Stimulated activated CD8-positive, alpha-beta memory T cell treated with anti-CD3 and anti-CD28 coated beads, Interleukin-7, amount 100 ng/mL, for 4 hours (primary cell): ENCODE measurements around the gene AHI1.

Source experiments
- DNase-seq, 2 donors: peaks; one replicate each; pipeline ENCODE4 v3.0.0-alpha.2; 2020; ENCODE audit warnings: low read depth in 2 of 2

Gene AHI1

DNA sequence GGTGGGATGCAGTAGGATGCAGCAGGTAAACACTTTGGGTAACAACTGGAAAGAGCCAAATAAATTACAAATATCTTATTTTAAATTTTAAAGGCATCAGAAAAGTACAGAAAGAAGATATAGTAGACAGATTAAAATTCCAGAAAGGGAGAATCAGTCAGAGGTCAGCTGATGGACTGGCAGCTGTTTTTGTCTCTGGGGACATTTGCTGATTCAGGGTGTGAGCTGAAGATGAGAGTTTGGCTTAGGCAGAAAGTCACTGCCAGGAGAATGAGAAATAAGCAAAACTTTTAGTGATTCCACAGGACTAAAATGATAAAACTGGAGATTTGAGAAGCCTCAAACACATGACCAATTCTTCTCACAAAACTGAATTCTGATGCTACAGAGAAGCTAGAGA is 39.5 kb downstream of the AHI1 start:
- DNase-seq: no peak

DNA sequence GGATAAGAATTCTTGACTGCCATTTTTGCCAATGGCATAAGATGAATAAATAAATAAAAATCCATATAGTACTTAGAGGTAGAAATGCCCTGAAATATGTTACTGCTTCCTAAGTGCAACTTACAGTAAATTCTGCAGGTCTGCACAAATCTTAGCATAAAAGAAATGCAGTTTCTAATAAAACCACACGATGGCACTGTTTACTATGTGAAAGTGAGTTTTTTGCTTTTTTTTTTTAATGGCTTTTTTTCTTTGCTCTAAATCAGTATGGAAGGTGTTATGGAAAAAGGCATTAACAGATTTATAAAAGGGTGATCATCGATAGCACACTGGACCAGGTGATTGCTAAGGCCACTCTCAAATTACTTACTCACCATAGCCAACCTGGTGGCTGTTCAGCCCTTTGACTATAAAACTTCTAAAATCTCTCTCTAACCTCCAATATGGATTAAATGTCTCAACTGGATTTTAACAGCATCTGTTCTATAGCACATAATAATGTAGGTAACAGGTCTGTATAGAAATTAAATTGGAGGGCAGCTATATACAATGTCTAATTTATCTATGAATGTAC is 45.8 kb downstream of the AHI1 start:
- DNase-seq: no peak

DNA sequence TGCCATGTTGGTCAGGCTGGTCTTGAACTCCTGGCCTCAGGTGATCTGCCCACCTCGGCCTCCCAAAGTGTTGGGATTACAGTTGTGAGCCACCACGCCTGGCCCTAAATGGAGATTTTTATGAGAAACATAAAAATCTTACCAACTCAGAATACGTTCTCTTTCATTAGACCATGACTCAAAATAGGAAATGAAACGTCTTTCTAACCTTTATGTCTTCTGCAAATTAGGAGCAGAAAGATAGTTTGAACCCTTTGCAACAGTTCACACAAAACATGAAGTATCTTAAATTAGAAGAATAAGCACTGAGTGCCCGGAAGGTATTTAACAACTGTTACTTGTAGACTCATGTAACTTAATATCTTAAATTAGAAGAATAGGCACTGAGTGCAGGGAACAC is 48.3 kb downstream of the AHI1 start:
- DNase-seq: no peak

DNA sequence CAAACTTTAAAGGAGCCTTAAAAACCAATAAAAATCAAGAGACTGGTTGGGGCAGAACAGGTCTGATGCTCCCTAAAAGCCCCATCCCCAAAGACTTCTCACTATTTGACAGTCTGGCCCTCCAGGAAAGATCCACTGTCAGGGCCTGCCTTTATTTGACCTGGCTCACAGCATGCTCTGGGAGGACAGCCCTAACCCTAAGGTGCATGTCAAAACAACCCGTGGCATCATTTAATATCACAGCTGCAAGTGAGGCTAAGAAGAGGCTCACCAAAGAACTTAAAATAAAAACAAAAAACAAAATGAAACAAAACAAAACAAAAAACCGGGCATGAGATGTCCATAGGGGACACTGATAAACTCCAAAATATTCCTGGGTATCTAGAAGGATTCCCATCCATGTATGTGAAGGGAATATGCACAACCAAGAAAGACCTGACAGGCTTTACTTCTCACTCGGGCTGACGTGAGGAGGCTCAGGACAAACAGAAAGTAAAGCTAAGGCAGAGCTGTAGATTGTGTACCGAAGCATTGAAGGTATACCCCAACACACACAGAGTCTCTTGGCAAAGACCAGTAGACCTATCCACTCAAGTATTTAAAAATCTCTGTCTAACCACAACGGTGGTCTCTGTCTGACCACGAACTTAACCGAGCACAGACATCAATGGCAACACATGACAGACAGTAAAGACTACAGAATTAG is 57.3 kb downstream of the AHI1 start:
- no peak for DNase-seq

DNA sequence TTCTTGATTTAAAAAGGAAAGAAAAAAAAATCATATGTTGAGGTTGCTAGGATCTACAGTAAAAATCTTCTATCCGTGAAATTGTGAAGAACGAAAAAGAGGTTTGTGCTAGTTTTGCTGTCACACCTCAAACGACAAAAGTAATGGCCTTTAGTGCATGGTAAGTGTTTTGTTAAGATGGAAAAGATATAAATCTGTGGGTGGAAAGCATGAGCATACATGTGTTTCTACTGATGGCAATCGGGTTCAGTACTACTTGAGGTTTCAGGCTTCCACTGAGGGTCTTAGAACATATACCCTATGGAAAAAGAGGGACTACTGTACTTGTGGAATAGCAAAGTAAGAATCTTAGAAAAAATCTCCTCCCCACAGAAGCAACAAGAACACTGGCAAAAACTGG is 58.0 kb downstream of the AHI1 start:
- DNase-seq: no peak

DNA sequence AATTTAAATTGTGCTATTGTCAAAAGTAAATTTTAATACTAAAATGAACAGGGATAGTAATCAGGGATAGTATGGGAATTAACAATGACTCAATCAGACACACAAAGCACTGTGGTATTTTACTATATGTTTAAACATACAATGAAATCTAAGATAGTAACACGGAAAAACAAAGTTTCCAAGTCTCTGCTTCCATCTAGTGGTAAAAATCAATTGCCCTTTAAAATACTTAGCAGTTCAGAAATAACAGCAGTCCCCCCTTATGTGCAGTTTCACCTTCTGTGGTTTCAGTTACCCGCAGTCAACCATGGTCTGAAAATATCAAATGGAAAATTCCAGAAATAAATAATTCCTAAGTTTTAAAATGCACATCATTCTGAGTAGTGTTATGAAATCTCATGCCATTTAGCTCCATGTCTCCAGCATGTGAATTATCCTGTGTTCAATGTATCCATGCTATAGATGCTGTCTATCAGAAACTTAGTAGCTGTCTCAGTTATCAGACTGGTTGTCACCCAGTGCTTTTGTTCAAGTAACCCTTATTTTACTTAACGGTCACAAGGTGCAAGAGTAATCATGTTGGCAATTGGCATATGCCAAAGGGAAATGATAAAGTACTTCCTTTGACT is 58.5 kb downstream of the AHI1 start:
- DNase-seq: no peak

DNA sequence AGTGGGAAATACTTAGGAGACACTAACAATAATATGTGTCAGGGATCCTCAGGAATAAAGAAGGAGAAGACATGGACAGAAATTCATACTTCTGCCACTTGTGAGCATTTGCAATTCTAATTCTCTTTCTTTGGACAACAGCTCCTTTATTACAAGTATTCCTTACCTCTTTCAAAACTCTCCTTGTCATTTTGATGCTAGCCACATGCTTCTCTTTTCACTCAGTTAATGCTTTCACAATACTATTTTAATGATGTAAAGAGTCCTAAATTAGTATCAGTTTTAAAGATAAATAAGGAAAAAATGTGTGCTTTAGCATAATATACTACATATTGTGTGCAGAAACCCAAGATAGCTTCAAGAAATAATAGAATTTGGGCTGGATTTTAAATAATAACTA is 62.5 kb downstream of the AHI1 start:
- DNase-seq: no peak

DNA sequence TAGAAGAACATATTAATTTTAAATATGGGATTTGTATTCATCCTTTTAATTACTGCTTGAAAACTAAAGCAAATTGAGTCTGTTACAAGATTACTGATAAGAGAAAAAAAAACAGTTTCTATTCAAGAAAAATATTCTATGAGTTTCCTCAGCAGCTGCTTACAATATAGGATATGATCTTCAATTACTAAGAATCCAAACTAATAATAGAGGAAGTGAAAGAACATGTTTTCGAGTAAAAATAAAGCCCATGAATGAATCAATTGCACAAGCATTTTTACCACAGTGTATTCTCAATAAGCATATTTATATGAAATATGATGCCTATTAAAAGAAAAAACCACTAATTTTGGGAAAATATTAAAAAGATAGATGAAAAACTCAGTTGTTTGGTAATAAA is 63.4 kb downstream of the AHI1 start:
- no peak for DNase-seq

DNA sequence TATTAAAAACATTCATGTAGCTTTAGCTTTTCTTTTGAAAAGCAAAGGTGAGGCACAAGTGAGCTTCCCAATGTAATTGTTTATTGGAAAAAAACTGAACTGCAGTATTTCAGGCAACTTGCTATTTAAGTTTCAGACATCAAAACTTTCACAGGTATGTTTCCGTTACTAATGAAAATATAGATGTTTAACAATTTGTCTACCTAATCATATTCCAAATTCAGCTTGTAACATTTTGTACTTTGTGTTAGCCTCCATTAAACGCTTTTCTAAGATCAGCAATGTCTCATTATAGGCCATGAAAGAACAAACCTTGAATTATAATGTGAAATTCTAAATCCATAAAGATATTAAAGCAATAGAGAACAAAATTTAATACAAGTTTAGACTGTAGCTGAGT is 69.5 kb downstream of the AHI1 start:
- DNase-seq: no peak

DNA sequence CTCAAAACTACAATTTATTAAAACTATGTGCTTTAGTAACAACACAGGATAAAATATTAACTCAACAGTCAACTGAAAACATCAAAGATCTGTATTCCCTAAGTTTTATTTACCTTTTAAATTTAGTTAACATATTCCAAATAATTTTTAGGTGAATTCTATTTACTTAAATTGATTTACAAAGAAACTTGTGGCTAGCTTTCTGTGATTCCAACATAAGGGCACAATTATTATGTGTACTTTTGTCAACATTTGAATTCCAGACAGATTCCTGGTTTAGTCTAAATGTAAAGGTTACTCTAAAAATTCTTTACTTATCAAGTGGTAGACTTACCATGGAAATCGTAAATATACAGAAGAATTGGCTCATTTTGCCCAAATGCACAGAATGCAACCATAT is 70.7 kb downstream of the AHI1 start:
- no peak for DNase-seq

DNA sequence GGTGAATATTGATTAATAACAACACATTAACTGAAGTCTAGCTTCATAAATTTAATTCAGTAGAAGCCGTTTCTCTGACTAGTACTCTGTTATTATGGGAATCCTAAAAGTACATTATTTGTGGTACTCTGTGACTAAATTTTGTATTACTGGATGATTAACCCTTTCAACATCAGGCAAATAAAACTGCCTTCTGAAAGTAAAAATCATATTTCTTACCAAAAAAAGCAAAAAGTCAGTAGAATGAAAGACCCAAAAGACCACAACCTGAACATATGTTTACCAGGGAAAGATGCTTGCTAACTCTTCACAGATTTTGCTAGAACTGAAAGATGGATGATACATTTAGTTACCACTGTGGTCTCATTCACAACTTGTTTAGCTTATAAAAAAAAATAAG is 73.2 kb downstream of the AHI1 start:
- no peak for DNase-seq

DNA sequence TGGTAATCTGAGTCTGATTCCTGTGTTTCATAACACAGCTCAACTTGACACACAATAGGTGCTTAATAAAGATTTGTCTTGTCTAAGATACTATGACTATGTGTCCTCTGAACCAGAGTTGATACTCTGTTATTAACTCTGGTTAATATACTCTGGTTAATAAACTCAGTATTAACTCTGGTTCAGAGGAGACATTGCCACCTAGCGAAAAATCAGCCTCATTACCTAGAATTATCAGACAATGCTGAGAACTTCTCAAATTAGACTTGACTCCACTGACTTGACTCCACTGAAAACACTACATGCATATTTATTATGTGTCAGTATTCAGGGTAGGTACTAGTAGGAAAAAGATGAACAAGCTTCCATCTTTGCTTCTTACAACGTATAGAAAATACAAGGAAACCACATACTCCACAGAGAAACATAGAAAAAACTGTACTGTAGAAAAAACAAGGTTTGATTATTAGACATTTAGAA is 73.9 kb downstream of the AHI1 start:
- DNase-seq: no peak

DNA sequence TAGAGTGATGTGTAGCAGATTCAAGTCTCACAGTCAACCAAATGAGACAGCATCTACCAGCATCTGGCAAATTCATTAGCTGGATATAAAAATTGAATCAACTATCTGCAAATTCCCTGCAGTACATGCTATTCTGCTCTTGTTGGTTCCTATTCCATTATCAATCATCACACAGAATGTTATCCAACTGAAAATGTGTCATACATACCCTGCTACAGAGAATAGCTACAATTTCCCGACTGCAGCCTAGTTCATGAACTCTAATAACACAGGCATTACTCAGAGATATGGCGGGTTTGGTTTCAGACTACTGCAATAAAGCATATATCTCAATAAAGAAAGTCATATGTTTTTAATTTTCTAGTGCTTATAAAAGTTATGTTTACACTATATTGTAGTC is 78.4 kb downstream of the AHI1 start:
- no peak for DNase-seq

DNA sequence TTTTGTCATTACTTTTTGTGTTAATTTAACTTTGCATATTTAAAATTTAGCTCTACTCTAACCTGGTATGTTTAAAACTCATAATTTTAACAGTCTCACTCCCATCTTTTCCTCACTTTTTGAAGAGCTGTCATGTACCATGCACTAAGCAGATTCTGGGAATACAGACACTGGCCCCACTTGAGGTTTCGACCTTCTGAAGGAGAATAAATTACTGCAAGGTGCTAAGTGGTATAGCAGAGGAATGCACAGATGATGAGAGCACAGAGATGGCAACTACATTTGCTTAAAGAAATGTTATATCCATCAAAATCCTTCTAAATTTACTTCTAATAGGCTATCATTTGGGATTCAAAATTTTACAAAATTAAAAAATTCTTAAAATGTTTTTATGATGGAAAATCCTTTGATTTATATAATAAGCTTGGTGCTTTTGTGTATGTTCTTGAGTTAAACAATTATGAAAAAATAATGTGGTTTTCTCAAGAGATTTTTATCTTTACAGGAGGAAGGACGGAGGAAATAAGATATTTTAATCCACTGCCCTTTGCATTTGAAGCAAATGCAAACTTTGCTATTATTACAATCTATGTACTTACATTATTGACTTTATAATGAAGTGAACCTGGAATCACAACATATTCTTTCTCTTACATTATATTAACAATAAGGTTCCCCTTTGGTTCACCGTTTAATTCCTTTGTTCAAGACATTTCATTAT is 79.3 kb downstream of the AHI1 start:
- no peak for DNase-seq

DNA sequence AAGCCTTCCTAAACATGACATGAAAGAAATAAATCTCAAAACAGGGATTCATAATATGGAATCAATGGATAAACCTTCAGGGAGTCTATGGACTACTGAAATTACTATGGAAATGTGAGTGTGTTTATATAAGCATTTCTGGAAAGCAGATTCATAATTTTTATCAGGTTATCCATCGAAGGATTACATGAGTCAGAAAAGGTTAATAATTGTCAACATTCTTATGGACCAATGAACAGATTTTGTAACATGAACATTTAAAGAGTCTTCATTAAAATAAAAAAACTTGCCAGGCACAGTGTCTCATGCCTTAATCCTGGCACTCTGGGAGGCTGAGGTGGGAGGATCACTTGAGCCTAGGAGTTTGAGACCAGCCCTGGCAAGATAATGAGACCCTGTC is 84.8 kb downstream of the AHI1 start:
- no peak for DNase-seq

DNA sequence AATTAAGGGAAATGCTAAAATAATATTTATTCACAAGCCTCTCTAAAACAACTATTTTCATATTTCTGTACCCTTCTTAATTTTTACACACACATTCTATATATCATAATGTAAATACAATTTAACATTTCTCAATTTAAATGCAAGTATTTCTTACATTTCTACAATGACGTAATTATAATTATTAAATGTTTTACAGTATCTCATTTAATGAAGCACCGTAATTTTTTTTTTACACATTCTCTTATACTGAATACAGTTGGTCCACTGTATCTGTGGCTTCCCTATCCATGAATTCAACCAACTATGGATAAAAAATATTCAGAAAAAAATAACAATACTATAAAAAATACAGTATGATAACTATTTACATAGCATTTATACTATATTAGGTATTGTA is 85.7 kb downstream of the AHI1 start:
- no peak for DNase-seq

DNA sequence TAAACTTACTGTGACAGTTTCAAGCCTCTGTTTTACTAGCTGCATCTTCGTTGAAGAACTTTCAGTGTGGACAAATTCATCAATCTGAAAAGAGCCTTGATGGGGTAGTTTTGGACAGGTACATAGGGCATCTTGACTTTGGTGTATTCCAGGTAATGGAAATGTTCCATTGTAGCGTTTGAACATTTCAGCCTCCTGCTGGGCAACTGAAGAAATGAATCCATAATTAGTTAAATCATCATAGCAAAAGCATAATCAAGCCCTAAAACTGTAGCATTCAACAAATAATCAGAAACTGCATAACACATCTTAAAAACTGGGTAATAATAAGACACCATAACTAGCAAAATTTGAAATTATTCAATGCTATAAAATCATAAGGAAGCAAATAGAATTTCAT is 86.2 kb downstream of the AHI1 start:
- no peak for DNase-seq

DNA sequence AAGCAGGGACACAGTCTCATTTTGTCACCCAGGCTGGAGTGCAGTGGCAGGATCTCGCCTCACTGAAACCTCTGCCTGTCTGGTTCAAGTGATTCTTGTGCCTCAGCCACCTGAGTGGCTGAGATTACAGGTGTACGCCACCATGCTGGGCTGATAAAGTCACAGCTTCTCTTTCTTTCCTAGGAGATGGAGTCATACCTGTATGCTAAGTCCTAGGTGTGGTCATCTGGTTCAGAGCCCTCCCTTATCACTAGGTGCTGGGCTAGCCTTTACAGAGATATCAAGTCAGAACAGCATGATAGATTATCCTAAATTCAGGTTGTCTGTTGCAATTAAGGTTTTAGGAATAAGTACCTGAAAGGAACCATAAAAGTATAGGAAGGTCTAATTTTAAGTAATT is 86.7 kb downstream of the AHI1 start:
- DNase-seq: no peak

DNA sequence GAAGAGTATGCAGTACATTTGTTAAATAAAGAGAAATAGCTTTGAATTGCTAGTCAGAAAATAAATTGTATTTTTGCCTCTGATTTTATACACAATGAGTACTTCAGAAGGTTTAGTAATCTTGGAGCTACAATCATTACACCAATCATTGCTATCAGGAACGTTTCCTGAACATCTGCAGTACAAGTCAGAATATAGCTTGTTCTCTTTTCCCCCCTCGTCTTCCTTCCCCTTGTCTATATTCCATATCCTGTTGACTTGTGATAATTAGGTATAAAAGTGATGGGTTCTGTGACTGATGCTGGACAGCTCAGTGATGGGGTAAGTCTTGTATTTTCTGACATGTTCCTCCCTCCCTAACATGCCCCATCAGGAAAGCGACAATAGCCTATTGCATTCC is 94.0 kb downstream of the AHI1 start:
- no peak for DNase-seq

DNA sequence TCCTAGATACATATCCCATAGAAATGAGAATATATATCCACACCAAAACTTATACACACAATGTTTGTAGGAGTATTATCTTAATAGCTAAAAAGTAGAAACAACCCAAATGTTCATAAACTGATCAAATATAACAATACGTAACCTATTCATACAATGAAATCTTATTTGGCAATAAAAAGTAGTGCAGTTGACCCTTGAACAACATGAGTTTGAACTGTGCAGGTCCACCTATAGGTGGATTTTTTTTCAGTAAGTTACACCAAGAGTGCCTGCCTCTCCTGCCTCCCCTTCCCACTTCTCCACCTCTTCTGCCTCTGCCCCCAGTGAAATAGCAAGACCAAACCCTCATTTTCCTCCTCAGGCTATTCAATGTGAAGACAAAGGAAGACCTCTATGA is 95.2 kb downstream of the AHI1 start:
- no peak for DNase-seq

DNA sequence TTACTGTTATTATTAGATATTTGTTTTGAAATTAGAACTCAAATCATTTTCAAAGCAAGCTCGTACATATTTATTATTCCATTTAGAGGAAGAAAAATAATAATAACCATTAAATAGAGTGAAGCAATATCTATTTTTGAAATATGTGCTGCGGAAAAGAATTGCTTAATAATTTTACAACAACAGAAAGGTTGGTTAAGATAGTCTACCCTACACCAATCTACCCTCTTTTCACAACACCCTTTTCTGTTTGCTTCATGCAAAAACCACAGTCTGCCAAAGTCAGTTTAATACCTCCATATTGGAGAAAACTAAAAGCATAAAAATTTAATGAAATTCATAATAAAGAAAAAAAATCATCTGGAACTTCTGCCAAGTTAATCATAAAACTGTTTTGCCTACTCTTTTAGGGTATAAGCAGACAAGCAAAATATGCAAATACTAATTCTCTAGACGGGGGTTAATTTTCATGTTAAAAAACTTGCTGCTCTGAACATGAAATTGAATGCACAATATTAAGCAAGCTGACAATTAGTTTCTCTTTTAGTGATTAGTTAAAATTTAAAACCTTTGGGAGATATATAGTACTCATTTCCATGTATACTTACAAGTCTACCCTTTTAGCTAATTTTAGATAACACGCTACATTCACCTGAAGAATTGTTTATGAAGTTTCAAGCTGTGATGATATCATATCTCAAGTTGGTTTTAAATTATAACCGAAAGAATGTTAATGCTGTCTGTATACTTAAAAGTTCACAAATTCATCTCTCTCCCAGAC is 100.2 kb downstream of the AHI1 start:
- DNase-seq: no peak

DNA sequence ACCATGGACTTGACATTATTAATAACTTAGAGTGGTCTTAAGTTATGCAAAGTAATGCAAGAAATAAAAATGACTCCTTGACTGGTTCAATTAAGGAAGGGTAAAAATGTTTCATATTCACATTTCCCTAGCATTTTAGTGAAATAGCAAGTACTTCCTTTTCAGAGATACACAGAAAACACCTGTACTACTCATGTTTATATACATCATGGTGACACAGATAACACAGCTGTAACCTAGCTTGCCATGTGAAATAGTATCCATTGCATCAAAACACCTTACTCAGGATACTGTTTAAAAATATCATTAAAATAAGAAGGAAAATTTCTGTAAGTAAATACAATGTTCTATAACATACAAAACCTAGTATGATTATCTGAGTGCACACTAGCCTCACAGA is 102.4 kb downstream of the AHI1 start:
- no peak for DNase-seq
